ENCODE data around the gene BMP2.

DNA sequence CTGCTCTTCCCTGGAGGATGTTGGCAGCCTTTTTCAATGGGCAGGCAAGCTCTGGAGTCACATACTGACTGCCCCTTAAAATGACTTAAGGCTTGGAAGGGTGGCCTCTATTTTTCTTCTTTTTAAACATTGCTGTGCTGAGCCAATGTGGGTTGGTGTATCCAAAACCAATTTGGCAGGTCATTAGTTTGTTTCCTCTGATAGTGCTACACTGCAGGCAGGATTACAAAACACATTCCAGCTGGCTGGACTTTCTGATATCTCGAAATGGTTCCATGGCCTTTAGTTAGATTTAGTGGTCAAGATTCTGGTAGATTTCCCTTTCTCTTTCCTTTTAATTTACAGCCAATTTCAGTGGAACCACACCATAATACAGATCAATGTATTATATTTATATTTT, 28.1 kb upstream of the BMP2 start:
- TF ChIP-seq, protein P1, sequence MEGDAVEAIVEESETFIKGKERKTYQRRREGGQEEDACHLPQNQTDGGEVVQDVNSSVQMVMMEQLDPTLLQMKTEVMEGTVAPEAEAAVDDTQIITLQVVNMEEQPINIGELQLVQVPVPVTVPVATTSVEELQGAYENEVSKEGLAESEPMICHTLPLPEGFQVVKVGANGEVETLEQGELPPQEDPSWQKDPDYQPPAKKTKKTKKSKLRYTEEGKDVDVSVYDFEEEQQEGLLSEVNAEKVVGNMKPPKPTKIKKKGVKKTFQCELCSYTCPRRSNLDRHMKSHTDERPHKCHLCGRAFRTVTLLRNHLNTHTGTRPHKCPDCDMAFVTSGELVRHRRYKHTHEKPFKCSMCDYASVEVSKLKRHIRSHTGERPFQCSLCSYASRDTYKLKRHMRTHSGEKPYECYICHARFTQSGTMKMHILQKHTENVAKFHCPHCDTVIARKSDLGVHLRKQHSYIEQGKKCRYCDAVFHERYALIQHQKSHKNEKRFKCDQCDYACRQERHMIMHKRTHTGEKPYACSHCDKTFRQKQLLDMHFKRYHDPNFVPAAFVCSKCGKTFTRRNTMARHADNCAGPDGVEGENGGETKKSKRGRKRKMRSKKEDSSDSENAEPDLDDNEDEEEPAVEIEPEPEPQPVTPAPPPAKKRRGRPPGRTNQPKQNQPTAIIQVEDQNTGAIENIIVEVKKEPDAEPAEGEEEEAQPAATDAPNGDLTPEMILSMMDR (IDR thresholded peaks at IDR 0.05; ENCODE audit: insufficient read depth, low read depth, low read length), result no peak
- no peak for TF ChIP-seq EZH2 (IDR thresholded peaks at IDR 0.05; ENCODE audit: insufficient read depth, low read length)
